SK-N-SH (cell line): Measurements from ENCODE around the gene KYNU.

Source experiments
- CTCF ChIP-seq: fragments of 200-600 bp; sonication (generic); IDR thresholded peaks from 2 replicates; pipeline ENCODE4 v1.6.1; 2017; ENCODE audit warnings: antibody characterized with exemption, mild to moderate bottlenecking, moderate library complexity
- REST ChIP-seq: IDR thresholded peaks from 2 replicates; pipeline ENCODE4 v1.6.1; 2012; ENCODE audit warnings: mild to moderate bottlenecking, low read depth, low read length, moderate library complexity
- TEAD4 ChIP-seq: IDR thresholded peaks from 2 replicates; pipeline ENCODE4 v1.4.0; 2012; ENCODE audit warnings: mild to moderate bottlenecking, borderline replicate concordance; ENCODE audit not compliant: insufficient read depth

- no peak for TF ChIP-seq CTCF
- TF ChIP-seq TEAD4 = no peak
- TF ChIP-seq REST = no peak
Observed at GRCh38 chr2:142870526-142870925, 6.9 kb upstream of the KYNU start.
